GM18519 (cell line): Measurements from ENCODE around the gene PNPLA1.
"Not testable (repeated sequence)": the region's sequence is repeated elsewhere in the genome, so short reads cannot be mapped to it uniquely, and the experiment has no call there.

ENCODE experiments used
- ATAC-seq: cut with Tn5 transposase; IDR thresholded peaks from one replicate; pipeline ENCODE4 v1.9.1; 2021; ENCODE audit warnings: mild to moderate bottlenecking, moderate library complexity; ENCODE audit not compliant: unreplicated experiment, low FRiP score

The PNPLA1 gene

DNA sequence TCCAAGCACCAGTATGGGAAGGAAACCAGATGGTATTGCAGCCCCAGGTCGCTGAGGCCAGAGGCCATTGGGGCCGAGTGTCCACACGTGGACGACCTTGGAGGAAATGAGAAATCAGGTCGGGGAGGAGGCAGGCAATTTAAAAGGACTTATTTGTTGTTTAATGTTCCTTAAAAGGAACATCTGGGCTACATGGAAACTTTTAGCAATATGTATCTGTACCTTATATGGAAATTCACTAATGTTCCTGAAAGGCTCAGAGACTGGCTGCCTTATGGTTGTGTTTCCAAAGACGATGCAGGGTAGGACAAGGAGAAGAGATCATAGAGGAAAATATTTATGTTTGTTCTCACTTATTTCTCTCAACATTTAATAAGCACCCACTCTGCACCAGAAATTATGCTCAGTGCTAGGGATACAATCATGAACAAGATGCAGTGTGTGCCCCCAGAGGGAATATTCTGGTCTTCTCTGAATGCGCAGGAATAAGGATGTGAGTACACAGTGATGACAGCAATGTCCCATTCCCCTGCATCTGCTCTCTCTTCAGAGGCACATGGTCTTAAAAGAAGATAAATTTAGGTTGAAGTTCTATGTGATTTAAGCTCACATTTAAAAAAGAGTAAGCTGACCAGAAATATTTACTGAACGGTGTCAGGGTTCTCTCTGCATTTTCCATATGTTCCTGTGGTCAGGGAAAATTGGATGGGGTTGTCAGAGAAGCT is 63.5 kb downstream of the PNPLA1 start:
- ATAC-seq: no peak

- no peak for ATAC-seq
Measured at GRCh38 chr6:36333931-36334725, 64.3 kb downstream of the PNPLA1 start.

GRCh38 chr6:36334832-36335459 is 65.1 kb downstream of the PNPLA1 start:
- no peak for ATAC-seq

DNA sequence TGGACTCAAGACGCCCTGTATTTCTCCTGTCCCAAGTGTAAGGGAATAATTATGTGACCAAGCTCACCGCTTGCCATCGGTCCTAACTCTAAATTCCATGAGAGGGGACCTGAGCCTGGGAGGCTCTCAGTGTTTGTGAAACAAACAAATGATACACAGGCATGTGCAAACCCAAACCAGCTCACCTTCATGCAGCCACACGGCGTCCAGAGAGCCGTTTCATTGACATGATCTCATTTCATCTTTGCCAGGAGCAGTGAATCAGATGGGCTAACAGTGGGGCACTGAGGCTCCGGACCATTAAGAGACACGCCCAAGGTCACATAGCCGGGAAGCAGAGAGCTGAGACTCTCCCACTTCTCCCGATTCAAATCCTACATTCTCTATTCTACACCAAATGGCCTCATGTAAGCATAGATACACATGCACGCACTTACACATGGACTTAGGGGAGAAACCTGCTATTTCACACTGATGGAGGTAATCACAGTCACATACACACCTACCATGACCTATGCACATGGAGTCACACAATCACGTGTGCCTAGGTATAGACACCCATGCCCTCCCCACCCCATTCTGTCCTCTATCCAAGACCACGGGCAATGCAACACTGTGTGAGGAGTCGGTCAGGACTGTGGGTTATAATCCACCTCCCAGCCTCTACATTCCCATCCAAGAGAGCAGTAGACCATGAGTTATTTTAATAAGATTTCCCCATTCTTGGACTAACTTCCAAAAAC is 65.8 kb downstream of the PNPLA1 start:
- ATAC-seq: no peak

GRCh38 chr6:36336208-36336710 is 66.4 kb downstream of the PNPLA1 start:
- no peak for ATAC-seq

DNA sequence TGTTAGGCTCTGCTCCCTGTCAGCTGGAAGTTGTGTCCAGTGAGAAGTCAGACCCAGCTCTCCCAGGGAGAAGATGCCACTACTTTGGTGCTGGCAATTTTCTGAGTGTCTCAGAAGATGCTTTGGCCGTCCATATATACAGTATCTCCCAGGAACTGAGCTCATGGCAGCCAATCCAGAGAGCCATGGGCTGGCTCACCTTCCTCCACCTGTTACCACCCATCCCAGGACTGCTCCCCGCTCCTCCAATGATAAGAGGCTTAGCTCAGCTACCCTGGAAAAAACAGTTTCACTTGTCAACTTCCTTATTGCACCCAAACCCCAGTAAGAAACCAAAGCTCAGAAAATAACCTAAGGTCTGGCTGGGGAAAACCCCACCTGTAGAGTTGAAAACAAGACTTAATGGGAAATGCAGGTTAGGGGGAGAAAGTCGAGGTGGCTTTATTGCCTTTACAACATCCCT is 67.0 kb downstream of the PNPLA1 start, which contains the start of gene BNIP5:
TSS of gene BNIP5 (minus strand) at position 110 of the 463 bp plus-strand sequence. CDS start 6,198 bp downstream, outside the sequence.
- ATAC-seq: no peak

- no peak for ATAC-seq
Measured at GRCh38 chr6:36337814-36338213, 68.0 kb downstream of the PNPLA1 start.

GRCh38 chr6:36338223-36338622 is 68.4 kb downstream of the PNPLA1 start:
- not testable (repeated sequence) for ATAC-seq

- no peak for ATAC-seq
Measured at GRCh38 chr6:36339146-36339545, 69.3 kb downstream of the PNPLA1 start.

GRCh38 chr6:36340306-36340617 is 70.4 kb downstream of the PNPLA1 start:
- no peak for ATAC-seq

- ATAC-seq: no peak
Measured at GRCh38 chr6:36340618-36341454, 71.0 kb downstream of the PNPLA1 start.

DNA sequence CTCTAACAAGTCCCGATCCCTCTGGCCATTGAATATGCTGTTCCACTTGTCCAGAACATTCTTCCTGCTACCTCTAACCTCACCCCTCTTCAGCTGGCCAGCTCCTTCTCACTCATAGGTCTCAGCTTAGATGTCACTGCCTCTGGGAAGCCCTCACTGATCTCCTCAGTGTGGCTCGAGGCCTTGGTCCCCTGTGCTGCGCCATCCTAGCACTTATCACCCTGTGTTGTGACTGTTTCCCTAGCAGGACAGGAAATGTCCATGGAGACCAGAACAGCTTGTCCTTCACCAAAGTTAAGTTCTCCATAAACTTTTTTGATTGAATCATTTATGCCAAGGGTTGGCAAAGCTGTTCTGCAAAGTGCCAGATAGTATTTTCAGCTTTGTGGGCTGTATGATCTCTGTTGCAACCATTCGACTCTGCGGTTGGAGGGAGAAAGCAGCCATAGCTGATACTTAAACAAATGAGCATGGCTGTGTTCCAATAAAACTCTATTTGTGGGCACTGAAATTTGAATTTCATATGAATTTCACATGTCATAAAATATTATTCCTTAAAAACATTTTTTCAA is 73.3 kb downstream of the PNPLA1 start:
- no peak for ATAC-seq

DNA sequence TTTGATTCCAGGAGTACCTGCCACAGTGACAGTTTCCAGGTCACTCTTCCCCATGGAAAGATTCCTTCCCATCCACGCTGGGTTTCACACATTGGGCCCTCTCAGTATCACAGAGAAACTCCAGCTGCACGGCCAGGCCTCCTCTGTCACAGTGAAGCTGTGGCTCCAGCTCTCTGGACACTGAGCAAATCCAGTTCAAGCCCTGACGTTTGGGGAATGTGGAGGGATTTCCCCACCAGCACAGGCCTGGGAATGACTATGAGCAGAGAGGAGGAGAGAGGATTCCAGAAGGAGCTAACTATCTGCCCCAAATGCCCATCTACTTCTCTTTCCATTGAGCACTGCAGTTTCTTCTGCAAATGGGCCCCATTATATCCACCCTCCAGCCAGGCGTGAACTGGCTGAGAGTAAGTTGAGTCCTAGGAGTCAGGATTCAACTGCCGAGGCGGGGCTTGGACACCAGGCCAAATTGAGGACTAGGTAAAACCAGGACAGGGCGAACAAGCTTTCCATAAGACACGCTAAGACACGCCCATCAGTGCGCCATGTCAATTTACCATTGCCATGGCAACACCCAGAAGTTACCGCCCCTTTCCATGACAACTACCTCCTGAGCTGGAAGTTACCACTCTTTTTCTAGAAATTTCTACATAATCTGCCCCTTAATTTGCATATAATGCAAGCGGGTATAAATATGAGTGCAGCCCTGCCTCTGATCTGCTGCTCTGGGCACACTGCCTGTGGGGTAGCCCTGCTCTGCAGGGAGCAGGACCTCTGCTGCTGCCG is 76.0 kb downstream of the PNPLA1 start:
- ATAC-seq: no peak

GRCh38 chr6:36346486-36347273 is 76.8 kb downstream of the PNPLA1 start:
- ATAC-seq: no peak

DNA sequence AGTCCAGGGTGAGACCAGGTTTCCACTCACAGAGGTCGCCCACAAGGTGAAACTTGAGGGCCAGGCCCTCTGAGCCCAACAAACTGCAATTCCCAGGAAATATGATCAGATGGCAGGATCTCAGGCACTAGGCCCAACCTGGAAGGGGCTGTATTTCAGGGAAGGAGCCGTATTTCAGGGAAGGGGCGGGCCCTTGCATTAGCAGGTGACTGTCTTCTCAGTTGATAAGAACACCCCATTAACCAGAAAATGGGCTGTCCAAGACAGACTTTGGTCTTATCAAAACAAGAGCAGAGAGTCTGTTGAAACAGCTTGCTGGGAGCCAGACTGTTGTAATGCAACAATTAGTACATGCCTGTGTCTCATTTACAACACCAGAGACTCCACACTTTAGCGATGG is 77.8 kb downstream of the PNPLA1 start:
- no peak for ATAC-seq

DNA sequence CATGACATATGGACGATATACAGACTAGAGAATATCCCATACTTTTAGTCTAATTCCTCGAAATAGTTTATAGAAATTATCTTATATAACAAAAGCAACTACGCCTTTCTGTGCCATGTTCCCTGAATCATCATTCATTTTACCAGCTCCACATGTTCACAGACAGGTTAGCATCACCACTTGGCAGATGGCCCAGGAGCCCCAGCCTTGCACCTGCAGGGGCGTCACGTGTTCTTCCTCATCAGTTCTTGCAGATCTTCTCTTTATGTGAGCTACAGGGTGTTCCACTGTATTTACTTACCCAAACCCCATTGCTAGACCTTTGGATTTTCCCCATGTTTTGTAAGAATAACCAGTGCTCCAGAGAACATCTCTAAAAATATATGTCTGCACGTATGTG is 79.4 kb downstream of the PNPLA1 start:
- ATAC-seq: no peak

GRCh38 chr6:36350082-36350481 is 80.2 kb downstream of the PNPLA1 start:
- no peak for ATAC-seq
